HG03439 (cell line): Measurements from ENCODE around the gene TACC2.

Experiments
- ATAC-seq: cut with Tn5 transposase; IDR thresholded peaks from one replicate; pipeline ENCODE4 v1.9.1; 2021; ENCODE audit warnings: mild to moderate bottlenecking, moderate library complexity; ENCODE audit not compliant: unreplicated experiment

Gene TACC2

DNA sequence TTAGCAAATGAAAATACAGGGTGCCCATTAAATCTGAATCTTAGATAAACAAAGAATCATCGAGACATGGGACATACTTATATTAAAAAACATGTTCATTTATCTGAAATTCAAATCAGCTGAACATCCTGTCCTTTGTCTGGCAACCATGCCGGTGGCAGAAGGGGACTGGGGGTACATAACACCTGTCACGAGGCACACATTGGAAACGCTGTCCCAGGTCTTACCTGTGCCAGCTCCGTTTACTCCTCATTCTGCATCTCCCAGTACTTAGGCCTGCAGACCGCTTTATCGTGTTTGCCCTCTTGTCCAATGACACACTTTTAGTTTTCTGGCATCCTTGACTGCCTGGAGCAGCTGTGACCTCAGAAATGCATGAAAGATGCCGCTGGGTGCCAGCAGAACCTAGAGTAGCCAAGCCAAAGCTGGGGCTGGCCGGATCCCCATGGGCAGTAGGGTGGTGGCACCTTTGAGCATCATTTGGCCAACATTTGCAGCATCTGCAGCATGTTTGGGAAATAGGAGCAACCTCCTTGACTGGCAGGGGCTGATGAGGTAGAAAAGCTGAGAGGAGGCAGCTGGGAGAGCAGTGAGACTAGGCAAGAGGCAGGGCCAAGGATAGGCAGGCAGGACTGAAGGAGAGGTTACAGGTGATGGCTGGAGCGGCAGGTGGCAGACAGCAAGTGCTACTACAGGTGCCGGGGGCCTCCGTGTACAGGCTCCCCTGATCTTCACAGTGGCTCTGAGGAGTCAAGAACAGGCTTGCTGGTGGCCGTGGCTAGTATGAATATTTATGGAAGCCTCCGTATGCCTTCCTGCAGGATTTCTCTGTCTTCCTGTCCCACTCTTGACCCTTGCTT is 219.8 kb downstream of the TACC2 start:
- no peak for ATAC-seq

DNA sequence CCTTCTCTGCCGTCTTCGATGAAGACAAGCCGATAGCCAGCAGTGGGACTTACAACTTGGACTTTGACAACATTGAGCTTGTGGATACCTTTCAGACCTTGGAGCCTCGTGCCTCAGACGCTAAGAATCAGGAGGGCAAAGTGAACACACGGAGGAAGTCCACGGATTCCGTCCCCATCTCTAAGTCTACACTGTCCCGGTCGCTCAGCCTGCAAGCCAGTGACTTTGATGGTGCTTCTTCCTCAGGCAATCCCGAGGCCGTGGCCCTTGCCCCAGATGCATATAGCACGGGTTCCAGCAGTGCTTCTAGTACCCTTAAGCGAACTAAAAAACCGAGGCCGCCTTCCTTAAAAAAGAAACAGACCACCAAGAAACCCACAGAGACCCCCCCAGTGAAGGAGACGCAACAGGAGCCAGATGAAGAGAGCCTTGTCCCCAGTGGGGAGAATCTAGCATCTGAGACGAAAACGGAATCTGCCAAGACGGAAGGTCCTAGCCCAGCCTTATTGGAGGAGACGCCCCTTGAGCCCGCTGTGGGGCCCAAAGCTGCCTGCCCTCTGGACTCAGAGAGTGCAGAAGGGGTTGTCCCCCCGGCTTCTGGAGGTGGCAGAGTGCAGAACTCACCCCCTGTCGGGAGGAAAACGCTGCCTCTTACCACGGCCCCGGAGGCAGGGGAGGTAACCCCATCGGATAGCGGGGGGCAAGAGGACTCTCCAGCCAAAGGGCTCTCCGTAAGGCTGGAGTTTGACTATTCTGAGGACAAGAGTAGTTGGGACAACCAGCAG is 221.7 kb downstream of the TACC2 start:
- ATAC-seq = no peak

DNA sequence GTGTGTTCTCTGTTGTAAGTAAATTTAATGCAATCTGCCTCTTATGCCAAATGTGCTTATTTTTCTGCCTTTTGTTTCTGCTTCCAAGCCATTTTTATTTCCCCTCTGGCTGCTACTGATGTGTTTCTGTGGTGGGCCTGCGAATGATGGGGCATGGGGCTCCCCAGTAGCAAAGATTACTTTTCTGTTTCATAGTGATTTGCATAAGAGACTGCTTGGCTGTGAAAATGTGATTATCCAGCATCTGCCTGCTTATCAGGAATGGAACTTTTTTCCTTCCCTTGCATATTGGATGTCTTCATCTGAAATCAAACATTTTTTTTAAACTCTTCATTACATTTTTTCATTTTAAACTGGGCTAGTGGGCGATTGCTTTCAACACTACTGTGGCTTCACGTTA is 224.4 kb downstream of the TACC2 start:
- ATAC-seq = no peak

DNA sequence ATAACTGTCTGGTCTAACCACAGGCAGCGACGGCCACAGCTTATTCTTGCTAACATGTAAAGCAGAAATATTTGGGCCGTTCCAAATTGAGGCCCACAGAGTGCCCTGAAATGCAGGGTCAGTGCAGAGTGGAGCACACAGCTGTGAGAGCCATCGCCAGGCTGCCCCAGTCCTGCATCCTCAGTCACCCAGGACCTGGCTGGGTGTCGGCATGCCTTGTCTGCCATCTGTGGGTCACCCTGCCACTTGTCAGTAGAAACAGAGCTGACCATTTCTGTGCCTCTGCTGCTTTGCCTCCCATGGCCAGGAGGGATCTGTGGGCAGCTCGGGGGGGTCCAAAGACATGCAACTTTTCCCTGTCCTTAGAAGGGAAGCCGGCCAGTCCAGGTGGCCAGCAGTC is 224.8 kb downstream of the TACC2 start:
- ATAC-seq = no peak

DNA sequence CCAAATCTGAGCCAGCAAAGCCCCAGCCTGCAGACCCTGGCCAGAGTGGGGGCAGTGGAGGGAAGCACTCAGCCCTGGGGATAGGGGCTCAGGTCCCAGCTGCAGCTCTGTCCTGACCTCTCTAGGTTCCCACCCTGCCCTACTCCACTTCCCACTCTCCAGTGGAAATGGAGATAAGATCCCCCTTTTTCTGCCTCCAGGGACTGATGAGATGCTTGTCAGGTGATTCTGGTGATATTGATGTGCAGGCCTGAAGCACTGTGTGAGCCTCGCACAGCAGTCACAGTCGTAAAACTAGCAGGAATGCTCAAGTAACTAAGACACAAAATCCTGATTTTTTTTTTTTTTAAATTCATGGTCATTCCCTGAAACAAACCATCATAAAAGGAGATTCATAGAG is 227.1 kb downstream of the TACC2 start:
- no peak for ATAC-seq

DNA sequence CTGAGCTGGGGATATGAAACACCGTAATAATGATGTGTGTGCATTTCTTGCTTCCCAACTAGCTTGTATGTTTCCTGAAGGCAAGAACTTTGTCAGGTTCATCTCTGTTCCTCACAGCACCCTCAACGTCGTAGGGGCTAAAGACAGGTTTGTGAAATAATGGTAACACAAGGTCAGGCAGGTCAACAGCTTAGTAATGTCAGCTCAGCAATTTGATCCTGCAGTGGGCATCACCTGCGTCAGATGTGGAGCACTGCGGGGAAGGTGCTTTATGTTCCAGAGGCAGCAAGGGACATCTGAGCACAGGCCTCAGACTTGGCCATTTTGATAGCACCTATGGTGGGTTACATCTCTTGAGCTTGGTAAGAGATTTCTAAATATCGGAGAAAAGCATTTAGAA is 230.4 kb downstream of the TACC2 start:
- ATAC-seq = no peak

DNA sequence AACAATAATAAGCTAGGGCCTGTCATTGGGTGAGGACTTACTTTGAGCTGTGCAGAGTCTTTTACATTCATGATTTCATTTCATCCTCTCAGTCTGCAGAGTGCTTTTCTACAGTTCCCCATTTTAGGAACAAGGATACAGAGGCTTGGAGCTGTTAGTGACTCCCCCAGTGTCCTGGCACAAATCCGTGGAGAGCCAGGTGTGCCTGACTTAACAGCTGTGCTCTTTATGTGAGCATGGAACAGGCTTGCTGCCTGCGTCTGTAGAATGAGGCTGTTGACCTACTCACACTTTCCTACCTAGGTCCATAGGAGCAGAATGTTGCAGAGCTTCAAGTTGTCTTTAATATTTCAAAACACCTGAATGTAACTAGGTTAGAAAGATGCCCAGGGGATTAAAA is 231.8 kb downstream of the TACC2 start:
- ATAC-seq = no peak

DNA sequence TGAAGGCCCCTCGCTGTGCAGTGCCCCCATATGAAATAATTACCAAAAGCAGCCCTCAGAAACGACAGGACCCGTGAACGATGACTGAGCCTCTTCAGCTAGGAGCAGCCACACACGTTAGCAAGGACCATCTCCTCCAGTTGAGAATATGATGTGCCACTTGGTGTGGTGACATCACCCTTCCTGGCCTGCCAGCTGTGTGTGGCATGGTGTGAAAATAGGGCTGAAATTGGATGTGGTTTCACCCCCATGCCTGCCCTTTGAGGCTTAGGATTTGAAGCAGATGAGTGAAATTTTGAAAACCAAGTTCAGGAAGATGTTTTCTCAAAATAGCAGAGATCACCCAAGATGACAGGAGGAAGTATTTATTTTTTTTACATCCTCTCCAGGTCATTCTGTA is 233.0 kb downstream of the TACC2 start:
- no peak for ATAC-seq

DNA sequence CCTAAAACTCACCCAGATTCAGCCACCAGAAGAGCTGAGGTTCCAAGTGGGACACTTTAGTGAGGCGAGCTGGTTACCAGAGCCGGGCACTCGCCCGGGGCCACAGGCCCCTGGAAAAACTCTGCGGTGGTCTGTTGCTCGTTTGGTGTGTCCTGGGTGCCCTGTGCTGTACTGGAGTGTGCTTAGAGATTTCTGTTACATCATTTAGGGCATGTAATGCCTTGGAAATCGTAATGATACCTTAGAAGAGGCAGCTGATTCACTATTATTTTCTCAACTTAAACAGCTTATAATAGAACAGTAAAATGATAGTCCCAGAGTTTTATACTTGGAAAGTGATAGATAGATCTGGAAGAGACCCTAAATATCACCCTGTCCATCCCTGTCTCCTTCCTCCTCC is 233.7 kb downstream of the TACC2 start:
- ATAC-seq = no peak

DNA sequence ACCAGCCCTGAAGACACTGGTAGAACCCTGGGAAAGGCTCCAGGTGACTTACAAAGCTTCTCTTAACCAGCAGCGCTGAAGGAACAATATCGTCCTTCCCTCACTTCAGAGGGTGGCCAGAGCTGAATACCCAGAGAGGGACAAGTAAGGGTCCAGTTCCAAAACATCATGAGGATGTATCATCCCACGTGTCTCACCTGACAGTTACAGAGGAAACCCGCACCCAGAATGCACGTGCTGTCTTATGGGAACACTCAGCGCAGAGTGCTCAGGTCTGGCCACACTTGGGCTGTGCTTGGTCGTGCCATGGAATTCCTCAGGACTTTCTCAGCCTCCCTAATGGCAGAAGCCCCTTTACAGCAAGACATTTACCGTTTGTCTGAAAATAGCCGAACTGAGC is 235.2 kb downstream of the TACC2 start:
- no peak for ATAC-seq

DNA sequence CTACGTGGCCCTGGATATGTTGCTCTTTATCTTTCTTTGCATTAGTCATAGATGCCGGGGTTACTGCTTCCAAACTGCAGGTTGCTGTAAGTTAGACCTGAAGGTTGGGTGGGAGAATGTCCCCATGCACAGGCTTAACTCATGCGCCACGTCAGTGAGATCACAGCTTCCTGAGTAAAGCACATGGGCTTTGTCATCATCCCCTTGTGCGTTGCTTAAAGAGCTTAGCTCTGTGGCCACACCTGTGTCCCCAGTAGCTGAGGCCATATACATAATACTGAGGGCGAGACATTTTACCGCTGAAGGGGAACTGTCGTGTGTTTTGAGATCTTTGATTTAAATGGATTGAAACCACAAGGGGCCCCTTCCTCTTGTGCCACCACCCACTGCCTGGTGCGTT is 236.4 kb downstream of the TACC2 start:
- no peak for ATAC-seq

DNA sequence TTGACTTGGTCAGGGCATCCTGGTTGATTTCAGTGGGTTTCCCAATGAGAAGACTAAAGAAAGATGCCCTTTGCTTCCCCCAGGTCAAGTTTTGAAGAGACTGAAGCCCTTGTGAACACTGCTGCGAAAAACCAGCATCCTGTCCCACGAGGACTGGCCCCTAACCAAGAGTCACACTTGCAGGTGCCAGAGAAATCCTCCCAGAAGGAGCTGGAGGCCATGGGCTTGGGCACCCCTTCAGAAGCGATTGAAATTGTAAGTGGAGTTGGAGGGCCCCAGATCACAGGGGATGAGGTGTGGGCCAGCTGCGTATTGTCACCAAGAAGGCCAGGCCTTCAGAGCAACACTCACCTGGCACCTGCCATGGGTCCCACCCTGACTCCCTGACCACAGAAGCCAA is 238.8 kb downstream of the TACC2 start:
- ATAC-seq = no peak

DNA sequence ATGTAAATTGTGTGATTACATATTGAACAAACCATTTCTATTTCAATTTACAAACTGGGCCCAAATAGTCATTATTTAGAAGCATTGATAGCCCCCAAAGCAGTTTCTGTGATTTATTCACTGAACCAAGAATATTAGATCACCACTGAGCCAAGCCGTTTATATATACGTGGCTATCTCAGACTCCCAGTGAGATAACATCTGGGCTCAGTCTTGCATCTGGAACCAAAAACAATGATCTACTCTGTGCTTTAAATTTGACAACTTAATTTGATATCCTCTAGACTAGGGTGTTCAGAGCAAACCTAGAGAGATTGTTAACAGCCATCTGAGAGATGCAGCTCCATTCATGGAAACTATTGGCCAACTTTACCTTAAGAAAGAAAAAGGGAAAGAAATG is 240.7 kb downstream of the TACC2 start:
- no peak for ATAC-seq

DNA sequence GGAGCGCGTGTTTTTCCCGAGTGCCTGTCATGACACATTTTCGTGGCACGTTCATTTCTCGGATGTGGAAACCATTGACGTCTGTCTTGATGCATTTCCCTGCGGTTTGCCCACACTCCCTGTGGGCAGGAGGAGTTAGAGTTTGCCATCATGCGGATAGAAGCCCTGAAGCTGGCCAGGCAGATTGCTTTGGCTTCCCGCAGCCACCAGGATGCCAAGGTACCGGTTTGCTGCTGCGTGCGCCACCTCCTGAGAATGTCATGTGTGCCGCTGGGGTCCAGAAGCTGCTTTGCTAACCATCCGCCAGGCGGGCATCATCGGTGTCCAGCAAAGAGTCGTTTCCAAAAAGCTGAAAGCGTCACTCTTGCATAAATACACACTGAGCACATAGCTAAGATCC is 241.3 kb downstream of the TACC2 start:
- ATAC-seq = no peak

DNA sequence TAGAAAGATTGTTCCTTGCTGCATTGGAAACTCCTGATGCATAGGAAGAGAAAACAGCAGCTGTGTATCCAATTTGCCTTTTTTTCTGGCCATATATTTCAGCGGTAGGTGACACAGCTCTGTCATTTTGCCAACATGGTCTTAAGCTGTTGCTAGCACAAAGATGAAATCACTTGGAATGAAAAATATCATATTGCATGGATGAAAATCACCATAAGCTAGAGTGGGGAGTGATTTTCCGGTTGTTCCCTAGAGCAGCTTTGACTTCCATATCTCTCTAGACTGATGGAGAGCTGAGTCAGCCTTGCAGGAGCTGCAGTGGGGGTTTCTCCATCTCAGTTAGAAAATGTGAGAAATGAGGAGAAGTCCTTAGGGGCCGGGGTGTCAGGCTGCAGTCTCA is 243.8 kb downstream of the TACC2 start:
- no peak for ATAC-seq

DNA sequence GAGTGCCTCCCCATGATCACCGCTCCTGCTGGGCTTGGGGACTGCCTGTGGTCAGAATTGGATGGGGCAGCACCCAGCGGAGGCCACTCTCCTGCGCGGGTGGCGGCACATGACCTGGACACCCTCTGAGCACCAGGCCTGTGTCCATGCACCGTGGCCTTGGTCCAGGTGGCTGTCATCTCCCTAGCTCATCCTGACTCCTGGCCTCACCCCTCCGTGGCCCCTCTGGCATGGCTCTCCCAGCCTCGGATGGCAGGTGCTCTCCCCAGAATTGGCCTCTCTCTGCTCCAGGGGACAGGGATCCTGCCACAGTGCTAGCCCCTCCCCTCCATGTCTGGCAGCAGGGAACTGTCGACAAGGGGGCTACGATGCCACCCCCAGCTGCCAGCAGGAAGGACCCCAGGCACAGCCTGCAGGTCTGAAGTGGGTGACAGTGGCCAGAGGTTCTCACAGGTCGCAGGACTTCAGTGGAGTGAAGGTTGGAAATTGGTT is 244.9 kb downstream of the TACC2 start:
- no peak for ATAC-seq

DNA sequence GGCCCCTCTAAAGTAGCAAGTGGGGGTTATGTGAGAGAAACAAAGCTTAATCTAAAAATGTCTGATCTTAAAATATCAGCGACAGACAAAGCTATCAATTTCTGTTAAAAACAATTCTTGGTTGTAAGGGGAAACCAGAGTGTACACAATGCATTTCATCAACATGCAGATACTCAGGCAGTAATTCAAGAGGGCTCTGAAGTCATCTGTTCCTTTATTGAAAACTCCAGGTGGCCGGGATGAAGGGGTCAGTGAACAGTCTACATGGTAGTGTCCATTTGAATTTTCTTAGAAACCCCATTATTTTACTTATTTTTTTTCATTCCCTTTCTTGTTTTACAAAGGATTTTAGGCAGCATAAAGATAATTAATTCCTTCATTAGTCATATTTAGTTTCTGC is 245.5 kb downstream of the TACC2 start:
- no peak for ATAC-seq

DNA sequence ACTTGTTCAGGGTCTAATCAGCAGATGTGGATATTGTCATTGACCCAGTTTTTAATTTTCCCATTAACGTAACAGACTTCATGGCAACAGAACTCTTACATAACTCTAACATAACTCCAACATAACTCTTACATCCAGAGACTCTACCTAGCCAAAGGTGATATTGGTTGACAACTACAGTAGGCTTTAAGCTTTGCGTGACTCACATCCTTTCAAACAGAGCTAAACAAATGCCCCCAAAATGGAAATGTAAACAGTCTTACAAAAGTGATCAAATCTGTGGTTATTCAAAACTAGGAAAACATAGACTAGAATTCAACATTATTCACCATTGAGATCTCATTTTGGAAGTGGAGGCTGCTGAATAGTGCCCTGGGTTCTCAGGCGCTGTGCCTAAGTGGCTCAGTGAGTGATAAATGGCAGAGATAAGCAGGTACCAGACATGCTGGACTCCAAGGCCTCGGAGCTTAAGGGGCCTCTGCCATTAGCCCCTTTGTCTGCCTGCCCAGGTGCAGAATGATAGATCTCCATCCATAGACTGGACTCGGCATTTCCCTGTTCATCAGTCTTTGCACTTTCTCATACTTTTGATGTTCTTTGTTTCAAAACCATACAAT is 247.8 kb downstream of the TACC2 start:
- ATAC-seq = no peak

DNA sequence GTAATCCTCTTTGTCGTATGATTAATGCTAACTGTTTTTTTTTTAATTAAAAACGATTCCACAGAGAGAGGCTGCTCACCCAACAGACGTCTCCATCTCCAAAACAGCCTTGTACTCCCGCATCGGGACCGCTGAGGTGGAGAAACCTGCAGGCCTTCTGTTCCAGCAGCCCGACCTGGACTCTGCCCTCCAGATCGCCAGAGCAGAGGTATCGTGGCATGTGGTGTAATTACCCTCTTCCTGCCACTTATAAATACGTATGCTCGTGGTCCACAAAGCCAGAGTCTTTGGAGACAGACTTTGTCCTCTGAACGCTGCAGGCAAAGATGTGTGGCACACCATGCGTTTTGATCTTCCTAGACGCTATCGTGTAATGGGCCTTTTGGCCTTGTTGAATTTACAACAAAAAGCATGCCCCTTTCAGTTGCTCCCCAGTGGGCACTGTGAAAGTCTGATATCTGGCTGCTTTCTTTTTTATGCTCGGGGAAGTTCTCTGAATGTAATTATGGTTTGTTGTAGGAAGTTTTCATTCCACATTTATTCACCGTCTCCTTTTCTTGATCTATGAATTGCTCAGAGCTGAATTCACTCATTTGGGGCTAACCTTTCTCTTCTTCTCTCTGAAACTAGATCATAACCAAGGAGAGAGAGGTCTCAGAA is 248.5 kb downstream of the TACC2 start:
- ATAC-seq = no peak

DNA sequence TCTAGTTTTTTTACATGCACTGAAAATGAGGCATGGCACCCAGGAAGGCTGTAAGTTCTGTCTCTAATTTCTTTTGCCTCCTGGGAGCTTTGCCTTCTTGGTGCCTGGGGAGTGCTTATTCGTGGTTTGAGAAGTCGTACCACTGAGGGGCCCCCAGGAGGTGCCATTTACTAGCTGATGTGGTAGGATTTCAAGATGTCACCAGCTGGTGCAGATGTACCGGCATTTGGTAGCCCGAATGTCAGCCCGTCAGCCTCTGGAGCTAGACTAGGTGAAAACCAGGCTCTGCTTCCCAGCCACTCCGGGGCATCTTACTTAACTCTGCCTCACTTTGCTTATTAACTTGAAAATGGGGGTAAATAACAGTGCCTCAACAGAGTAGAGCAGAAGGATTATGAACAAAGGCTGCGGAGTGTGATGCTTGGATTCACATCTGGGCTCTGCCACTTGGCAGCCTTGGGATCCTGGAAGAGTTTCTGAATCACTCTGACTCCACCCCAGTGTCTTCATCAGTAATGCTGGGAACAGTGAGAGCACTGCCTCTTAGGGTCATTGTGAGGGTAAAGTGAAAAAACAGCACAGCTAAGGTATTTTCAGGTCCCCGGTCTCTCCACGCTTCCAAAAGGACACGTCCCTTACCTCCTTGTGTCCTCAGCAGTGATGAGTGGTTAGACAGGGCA is 250.8 kb downstream of the TACC2 start:
- no peak for ATAC-seq

DNA sequence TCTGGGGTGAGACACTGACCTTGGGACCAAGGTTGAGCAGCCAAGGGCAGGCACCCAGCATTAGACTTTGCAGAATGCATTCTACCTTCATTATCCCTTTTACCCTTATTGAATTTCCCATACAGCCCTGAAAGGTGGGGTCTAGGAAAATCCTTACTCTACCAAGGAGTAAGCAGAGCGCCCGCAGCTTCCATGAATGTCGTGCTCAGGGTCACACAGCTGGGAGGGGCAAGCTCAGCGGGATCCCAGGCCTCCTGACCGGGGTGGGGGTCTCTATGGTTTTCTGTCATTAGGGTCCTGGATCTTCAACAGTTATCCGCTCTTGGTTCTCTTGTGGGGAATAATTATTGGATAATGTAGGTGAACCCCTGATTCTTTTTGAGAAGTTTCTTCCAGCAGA is 251.4 kb downstream of the TACC2 start:
- no peak for ATAC-seq
